Fibroblast of skin of right quadriceps (primary cell): ENCODE data around the gene MRPL54.

Experiments used
- DNase-seq: peaks from one replicate; pipeline ENCODE4 v3.0.0-alpha.2; 2013

The MRPL54 gene

GRCh38 chr19:3785938-3786824 lies 23.7 kb downstream of the MRPL54 start, which contains the start of gene MATK:
MATK (minus strand) TSS chr19:3786381; CDS start chr19:3785135, 1,246 bp downstream.
- DNase-seq: no peak

GRCh38 chr19:3788996-3789778 lies 26.7 kb downstream of the MRPL54 start:
- no peak for DNase-seq

- DNase-seq: no peak
Measured at GRCh38 chr19:3790209-3790734, 27.8 kb downstream of the MRPL54 start.

- DNase-seq: no peak
Measured at GRCh38 chr19:3790941-3791340, 28.5 kb downstream of the MRPL54 start.

GRCh38 chr19:3792114-3792513 lies 29.6 kb downstream of the MRPL54 start:
- no peak for DNase-seq

GRCh38 chr19:3793799-3794198 lies 31.3 kb downstream of the MRPL54 start:
- no peak for DNase-seq

GRCh38 chr19:3796358-3796757 lies 33.9 kb downstream of the MRPL54 start:
- no peak for DNase-seq

- DNase-seq: no peak
Measured at GRCh38 chr19:3798137-3798536, 35.7 kb downstream of the MRPL54 start.

- no peak for DNase-seq
Measured at GRCh38 chr19:3800996-3801395, 38.5 kb downstream of the MRPL54 start.

- no peak for DNase-seq
Measured at GRCh38 chr19:3801412-3802096, 39.1 kb downstream of the MRPL54 start.

- DNase-seq: no peak
Measured at GRCh38 chr19:3803114-3803888, 40.8 kb downstream of the MRPL54 start.

GRCh38 chr19:3803986-3804385 lies 41.5 kb downstream of the MRPL54 start:
- no peak for DNase-seq

- DNase-seq: no peak
Measured at GRCh38 chr19:3804429-3804828, 41.9 kb downstream of the MRPL54 start.

- no peak for DNase-seq
Measured at GRCh38 chr19:3805859-3806258, 43.4 kb downstream of the MRPL54 start.

- DNase-seq: no peak
Measured at GRCh38 chr19:3807131-3807480, 44.6 kb downstream of the MRPL54 start.

GRCh38 chr19:3807574-3808354 lies 45.3 kb downstream of the MRPL54 start:
- DNase-seq: no peak

- no peak for DNase-seq
Measured at GRCh38 chr19:3808420-3809143, 46.1 kb downstream of the MRPL54 start.

- DNase-seq: no peak
Measured at GRCh38 chr19:3809881-3810707, 47.6 kb downstream of the MRPL54 start.

- DNase-seq: no peak
Measured at GRCh38 chr19:3810708-3811355, 48.4 kb downstream of the MRPL54 start.
